Left lobe of liver (tissue), 2 donors: Measurements from ENCODE around the gene VGLL4. TPM values are rescaled to one million over a fixed set of nuclear protein-coding genes. Genes with fewer than 3 reads are reported as not detected.
"Not testable (repeated sequence)": the region's sequence is repeated elsewhere in the genome, so short reads cannot be mapped to it uniquely, and the experiment has no call there.

Source experiments
- ATAC-seq: fragments of 200-7000 bp; cut with Tn5 transposase; one replicate; pipeline ENCODE4 v1.9.1; 2020; ENCODE audit warnings: mild to moderate bottlenecking, moderate library complexity
- DNase-seq: peaks from one replicate; pipeline ENCODE4 v3.0.0-alpha.2; 2020; ENCODE audit warnings: low spot score
- total RNA-seq: library from RNA; stranded (reverse); gene quantifications from one replicate; pipeline ENCODE4 v1.2.1, GENCODE V29; 2021
- donor health status: DM: no; HTN: no; CAD: no; lungs with moderate emphysema.
- donor health status: DM: no; HTN: yes; CAD: no.

Gene VGLL4
- total RNA-seq, 1 donor from 2014 or later: 13.8 TPM

DNA sequence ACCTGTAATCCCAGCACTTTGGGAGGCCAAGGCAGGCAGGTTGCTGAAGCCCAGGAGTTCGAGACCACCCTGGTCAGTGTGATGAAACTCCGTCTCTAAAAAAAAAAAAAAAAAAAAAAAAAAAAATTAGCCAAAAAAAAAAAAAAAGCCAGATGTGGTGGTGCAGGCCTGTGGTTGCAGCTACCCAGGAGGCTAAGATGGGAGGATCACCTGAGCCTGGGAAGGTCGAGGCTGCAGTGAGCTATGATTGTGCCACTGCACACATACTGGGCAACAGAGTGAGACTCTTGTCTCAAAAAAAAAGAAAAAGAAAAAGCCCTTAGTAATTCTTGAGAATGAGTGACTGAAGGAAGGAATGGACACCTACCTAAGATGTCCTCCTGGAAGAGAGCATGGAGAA is 105.1 kb downstream of the VGLL4 start:
- no peak for DNase-seq
- ATAC-seq: no peak

DNA sequence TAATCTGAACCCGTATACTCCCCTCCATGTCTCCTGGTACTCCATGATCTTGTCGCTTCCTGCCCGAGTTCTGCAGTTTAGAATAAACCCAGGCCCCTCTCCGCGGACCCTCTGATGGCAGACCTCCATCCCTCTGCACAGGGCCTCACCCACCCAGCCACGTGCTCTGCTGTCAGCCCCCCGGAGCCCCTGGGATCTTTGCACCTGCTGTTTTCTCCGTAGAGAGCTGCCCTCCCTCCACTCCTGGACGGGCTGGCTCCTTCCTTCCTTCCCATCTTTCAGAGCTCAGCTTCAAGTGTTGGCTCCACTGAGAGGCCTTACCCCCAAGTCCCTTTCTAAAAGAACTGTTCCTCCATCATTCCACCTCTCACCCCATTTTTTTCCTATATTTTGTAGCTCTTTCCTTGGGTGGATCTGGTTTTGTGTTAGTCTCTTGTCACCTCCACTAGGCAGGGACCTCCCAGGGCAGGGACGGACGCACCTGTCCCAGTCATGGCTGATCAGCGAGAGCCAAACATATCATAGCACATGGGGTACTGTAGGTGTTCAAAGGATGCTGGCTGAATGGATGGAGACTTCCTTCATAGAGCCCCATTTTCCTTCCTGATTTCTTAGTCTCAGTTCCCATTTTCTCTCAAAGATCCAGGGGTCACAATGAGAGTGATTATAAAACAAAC is 106.6 kb downstream of the VGLL4 start:
- DNase-seq: no peak
- no peak for ATAC-seq

DNA sequence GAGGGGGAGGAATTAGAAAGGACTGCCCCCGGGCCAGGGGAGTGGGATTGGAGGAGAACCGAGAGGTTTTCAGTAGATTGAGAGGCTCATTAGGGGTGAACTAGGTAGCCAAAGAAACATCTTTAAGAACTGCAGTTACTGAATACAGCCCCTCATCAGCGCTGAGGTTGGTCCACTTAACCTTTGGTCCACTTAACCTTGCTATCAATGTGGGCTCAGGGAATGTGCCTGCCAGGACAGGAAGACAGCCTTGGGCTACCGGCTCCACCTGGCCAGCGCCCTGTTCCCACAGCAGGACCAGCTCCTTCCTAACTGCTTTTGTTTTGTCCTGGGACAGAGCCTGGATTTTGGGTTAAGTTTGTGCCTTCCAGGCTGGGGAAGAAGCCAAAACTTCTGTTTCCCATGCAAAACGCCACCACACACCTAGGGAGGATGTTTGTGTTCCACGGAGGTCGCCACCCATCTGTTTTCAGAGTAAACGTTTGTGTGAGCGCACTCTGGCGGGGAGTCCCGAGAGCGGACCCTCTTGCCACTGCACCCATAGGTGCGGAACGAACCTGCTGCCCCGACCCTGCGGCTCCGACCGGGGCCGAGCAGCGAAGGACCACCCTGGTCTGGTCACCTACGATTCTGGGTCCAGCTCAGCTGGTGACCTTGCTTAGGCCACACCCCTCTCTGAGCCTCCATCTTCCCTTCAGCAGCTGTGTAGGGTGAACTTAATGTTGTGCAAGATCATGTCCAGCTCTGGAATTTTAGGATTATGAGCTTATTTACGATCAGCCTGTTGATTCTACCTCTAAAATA is 107.4 kb downstream of the VGLL4 start:
- ATAC-seq (no peak), DNase-seq (no peak)

DNA sequence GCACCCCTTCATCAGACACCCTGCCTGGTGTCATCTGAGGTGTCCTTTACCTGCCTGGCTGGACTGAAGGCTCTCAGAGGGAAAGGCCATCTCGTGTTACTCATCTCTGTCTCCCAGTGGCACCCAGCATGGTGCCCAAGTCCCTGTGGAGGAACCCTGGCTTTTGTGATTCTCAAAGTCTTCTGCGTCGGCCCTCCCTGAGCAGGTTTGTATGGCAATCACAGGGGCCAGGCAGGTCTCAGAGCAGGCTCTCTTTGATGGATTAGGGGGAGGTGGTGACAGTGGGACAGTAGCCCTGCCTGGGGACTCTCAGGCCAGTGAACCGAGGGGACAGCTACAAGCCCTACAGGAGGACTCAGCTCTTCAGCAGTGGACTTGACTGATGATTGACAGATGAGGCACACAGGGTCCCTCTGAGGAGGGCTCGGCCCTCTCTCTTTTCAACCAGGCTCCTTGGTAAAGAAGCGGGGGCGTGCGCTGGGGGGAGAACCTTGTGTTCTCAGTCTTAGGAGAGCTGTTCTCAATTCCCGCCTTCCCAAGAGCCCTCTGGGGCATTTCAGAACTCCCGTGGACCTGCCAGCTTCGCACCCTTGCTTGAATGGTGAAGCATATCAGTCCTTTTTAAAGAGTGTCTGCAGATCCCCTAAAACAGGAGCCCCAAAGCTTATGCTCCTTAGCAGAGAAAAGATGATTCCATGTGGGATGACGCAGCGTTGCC is 108.3 kb downstream of the VGLL4 start:
- DNase-seq (no peak), ATAC-seq (no peak)

DNA sequence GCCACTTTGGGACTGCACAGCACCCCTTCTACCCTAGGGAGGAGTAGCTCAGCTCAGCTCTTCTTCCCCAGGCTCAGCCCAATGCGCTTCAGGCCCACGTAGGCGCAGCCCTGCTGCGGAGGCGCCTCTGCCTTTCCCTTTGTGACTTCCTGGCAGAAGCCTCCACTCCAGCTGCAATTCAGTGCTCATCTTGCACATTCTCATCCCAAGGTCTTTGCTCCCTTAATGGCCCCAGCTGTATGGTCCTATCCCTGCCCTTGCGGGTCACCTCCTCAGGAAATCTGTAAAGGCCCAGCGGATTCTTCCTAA is 109.0 kb downstream of the VGLL4 start:
- ATAC-seq (no peak), DNase-seq (no peak)

DNA sequence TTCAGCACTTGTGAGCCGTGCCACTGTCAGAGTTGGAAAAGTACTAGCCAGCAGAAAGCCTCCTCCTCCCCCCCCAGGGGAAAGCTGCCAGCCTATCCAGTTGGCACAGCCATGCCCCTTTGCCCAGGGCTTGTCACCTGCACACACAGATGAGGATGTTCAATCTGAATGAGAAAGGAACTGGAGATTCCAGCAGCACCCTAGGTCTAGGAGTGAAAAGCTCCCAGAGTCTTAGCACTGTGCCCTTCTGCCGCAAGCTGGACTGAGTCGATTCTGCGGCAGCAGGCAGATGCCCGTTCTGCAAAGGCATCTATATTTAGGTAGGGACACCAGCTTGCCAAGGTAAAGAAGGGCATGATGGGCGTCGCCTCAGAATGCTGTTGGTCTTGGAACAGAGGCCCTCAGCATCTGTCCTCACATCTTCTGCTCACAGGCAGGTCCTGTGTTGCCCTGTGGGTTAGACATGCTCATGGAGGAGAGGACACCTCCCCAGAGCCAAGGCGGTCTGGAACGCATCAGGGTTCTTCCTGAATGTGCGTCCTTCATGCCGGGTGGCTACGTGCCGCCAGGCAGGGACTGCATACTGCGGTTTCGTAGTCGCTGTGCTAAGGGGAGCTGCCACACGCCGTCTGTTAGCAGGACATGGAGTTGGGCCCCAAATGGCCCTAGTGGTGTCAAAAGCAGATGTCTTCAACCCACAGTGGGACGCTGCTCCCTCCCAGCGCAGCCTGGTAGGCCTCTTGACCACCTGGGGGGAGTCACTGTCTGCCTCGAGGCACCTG is 109.5 kb downstream of the VGLL4 start:
- peak; percentile 50 for ATAC-seq
- no peak for DNase-seq

DNA sequence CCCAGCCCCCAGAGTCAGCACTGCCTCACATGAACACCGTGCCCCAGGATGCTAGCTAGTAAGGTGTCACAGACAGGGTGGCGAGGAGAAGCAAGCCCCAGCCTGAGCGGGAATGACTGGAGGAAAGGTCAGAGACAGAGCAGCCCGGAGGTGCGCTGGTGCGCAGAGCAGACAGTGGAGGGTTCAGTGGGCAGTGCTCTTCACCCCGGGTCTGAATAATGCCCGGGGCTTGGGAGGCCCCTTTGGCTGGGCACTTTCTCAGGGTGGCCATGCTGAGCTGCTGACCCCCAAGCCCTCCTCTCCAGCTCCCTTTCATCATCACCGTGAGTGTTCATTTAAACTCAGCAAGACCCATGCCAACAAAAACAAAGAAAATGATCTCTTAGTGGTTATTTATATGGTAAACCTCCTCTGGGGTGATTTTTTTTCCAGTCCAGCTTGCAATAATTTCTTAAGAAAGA is 110.8 kb downstream of the VGLL4 start:
- ATAC-seq: no peak

DNA sequence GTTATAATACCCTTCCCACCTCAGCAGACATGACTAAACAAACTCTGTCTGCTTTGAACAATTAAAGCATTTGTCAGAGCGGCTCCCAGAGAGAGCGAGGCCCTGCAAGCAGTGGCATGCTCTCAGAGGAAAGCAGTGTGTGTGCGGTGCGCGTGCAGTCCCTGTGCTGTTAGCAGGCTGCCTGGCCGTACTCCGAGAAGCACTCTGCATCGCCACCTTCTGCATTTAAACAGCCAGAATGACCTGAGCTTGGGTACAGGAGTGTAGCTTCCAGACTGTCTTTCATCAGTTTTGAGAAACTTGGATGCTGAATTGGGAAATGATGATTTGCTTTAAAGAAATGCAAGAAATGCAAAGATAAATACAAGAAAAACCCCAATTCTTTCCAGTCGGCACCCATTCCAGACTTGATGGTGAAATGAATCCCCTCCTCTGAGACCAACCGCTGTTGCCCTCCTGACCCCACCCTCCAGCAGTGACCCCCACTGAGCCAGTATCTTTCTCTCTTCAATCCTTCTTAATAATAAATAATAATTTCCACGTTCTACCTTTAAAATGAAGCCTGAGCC is 113.5 kb downstream of the VGLL4 start:
- DNase-seq: no peak
- ATAC-seq: no peak

More for the DNA sequence above, 110.8 kb downstream of the VGLL4 start:
- no peak for DNase-seq

DNA sequence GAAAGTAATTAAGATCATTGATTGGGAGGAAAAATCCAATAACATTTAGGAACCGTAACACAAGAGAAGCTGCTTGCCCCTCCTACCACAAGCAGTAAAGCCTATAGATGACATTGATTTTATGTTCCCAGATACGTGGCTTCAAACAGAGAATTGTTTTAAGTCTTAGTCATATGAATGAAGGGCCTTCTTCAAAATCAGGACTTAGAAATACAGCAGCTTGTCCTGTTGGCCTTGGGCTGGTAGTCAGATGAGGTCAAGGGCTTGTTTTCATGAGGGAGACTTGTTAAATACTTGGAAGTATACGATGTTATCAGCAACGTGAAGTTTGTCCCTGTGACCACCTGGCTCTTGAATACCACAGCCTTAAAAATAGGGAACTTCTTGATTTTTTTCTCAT is 114.4 kb downstream of the VGLL4 start:
- ATAC-seq: no peak
- DNase-seq: no peak

DNA sequence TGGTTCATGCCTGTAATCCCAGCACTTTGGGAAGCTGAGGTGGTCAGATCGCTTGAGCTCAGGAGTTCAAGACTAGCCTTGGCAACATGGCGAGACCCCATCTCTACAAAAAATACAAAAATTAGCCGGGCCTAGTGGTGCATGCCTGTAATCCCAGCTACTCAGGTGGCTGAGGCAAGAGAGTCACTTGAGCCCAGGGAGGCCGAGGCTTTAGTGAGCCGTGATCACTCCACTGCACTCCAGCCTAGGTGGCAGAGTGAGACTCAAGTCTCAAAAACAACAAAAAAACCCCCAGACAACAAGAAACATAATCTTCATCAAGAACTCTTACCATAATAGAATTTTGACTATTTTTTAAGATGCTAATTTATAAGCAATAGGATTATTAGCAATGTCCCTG is 117.6 kb downstream of the VGLL4 start:
- ATAC-seq, DNase-seq: not testable (repeated sequence)

DNA sequence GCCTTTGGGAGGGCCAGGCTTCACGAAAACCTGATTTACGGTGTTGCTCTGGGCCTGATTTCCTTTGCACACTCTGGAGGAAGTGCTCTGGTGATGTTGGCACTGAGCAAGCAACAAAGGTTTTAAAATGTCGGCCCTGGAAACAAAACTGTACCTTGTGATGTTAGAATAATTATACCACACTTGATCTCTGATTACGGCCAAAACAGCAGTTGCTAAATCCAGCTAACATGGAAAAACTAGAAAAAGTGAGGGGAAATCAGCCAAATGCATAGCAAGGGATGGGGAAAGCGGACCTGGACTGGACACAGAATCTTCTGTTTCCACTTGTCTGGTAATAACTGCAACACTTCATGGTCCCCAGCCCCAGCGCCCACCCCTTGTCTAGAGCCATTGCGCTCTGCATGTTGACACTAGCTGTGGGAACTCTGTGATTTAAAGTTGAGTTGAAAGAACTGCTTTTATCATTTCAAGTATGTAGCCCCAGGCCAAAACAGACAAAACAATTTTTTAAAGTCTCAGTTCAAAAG is 120.1 kb downstream of the VGLL4 start:
- ATAC-seq: no peak
- DNase-seq: no peak

DNA sequence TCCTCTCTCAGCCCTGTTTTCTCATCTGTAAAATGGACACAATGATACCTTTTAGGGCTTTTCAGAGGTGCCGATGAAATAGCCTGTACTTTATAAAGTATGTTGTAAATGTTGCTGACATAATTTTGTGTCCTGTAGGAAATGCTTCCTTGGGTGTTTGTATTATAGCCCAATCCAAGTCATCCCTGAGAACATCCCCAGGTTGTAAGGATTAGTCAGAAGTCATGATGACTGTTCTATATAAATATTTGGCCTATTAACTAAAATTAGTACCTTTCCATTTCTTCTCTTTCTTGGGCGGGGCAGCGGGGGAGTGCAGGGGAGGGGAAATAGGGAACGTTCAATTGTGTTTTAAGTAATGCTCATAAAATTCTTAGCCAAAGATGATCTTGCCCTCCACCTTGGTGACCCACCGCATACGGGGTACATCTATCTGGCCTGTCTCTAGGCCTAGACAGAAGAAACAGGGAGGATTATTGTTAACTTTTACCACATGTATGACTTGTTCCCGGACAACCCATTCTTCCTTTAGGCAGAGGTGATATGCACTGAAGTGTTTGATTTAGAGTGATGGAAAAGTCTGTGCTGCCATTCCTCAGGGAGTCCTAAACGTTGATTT is 120.7 kb downstream of the VGLL4 start:
- ATAC-seq: no peak

DNA sequence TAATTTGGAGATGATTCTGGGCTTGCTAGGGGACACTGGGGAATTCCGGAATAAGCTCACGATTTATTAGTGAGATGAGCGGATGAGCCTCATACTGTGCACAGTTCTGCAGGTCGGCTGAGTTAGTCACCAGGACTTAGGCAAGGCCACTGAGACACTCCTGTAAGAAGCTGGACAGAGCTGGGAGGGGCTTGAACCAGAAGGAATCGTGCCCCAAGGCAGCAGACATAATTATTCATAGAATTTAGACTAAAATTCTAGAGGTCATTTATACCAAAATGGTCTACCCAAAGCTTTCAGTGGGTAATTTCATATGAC is 121.4 kb downstream of the VGLL4 start:
- DNase-seq: no peak
- no peak for ATAC-seq

More for the DNA sequence above, 120.7 kb downstream of the VGLL4 start:
- DNase-seq: no peak

DNA sequence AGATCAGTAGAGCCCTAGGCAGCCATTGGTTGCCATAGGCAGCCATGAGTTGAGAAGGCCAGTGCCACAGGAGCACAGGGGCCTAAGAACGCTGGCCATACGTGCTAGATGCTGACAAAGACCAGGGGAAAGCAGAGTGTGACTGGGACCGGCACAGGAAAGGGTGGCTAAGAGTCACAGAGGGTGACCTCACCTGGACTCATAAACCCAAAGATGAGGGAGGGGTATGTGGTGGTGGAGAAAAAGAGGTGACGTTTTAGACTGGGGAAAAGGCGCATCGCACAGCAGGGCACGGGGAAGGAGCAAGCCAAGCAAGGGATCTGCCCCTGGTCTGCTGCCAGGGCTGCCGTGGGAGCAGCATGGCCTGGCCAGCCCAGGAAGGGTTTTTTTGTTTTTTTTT is 122.5 kb downstream of the VGLL4 start:
- no peak for DNase-seq
- ATAC-seq: no peak

DNA sequence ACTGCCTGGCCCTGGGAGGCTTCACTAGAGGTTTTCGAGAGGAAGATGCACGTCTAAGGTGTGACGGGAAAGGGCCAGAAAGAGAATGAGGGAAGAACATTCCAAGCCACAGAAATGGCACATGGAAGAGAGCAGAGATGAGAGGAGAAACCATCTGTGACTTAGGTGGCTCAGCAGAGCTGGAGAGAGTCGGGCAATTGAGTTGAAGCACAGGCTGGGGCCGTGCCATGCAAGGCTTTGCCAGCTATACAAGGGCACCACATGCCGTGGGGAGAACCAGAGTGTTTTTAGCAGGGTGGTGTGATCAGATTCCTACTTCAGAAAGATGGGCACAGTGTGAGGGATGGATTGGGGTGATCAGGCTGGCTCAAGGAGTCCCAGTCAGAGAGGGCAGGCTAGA is 126.1 kb downstream of the VGLL4 start:
- DNase-seq (no peak), ATAC-seq (no peak)

DNA sequence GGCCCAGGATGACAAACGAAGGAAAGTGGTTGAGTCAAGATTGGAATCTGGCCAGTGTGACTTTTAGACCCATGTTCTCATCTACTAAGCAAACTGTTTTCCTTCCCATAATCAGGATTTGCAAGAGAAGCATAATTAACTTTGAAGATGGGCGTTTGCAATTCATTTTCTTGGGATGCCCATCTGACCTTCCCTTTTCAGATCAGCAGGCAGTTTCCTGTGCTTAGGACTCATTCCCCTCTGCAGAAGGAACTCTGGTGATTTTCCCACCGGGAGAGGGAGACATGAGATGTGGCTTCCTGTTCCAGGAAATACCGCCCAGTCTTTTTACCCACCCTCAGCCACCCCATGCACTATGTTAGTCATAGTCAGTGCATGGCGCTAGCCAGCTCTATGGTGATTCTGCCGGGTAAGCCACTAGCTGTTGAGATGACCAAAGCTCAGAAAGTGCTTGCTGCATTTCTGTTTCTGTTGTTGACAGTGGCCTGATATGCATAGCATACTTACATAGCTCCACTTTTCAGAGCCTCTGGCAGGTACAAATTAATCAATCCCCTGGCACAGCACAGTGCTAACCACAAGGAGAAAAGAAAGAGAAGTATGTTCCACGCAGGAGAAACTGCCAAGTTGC is 129.4 kb downstream of the VGLL4 start:
- no peak for DNase-seq
- ATAC-seq: peak; percentile 63

DNA sequence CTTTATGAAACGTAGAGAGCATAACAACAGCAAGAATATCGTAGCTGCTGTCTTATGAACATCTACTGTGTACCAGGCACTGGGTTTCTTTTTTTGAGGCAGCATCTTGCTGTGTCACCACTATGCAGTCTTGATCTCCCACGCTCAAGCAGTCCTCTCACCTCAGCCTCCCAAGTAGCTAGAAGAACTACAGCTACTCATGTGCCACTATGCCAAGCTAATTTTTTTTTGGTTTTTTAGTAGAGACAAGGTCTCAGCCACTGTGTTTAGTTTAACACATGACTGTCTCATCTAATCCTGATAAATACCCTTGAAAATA is 129.9 kb downstream of the VGLL4 start:
- ATAC-seq (no peak), DNase-seq (no peak)

DNA sequence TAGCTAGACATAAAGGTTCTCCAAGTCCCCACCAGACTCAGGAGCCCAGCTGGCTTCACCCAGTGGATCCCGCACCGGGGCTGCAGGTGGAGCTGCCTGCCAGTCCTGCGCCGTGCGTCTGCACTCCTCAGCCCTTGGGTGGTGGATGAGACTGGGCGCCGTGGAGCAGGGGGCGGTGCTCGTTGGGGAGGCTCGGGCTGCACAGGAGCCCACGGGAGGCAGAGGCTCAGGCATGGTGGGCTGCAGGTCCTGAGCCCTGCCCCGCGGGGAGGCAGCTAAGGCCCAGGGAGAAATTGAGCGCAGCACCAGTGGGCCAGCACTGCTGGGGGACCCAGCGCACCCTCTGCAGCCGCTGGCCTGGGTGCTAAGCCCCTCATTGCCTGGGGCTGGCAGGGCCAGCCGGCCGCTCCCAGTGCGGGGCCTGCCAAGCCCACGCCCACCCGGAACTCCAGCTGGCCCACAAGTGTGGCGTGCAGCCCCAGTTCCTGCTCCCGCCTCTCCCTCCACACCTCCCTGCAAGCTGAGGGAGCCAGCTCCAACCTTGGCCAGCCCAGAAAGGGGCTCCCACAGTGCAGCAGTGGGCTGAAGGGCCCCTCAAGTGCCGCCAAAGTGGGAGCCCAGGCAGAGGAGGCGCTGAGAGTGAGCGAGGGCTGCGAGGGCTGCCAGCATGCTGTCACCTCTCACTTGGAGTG is 130.4 kb downstream of the VGLL4 start:
- ATAC-seq, DNase-seq: not testable (repeated sequence)

DNA sequence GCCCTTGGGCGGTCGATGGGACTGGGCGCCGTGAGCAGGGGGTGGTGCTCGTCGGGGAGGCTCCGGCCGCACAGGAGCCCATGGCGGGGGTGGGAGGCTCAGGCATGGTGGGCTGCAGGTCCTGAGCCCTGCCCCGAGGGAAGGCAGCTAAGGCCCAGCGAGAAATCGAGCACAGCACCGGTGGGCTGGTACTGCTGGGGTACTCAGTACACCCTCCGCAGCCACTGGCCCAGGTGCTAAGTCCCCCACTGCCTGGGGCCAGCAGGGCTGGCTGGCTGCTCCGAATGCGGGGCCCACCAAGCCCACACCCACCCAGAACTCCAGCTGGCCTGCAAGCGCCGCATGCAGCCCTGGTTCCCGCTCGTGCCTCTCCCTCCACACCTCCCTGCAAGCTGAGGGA is 132.1 kb downstream of the VGLL4 start:
- not testable (repeated sequence) for DNase-seq, ATAC-seq
